Fibroblast of the aortic adventitia (primary cell): ENCODE data around the gene FSD1. TPM values are rescaled to one million over a fixed set of nuclear protein-coding genes. Genes with fewer than 3 reads are reported as not detected.
"Not testable (repeated sequence)": the region's sequence is repeated elsewhere in the genome, so short reads cannot be mapped to it uniquely, and the experiment has no call there.

Source experiments
- DNase-seq: peaks from one replicate; pipeline ENCODE4 v3.0.0-alpha.2; 2010; ENCODE audit warnings: low read depth
- H3K4me3 ChIP-seq: 2 replicates; pipeline ENCODE4 v1.5.1; 2011; ENCODE audit warnings: low read depth, mild to moderate bottlenecking, control low read depth, low read length, moderate library complexity
- CTCF ChIP-seq: IDR thresholded peaks from 2 replicates; pipeline ENCODE4 v1.5.1; 2011; ENCODE audit warnings: mild to moderate bottlenecking, low read length, control low read depth, inconsistent platforms; ENCODE audit not compliant: insufficient read depth
- total RNA-seq: library from RNA; depleted of rRNA; stranded (reverse); fragments of >200 nt; gene quantifications from 2 replicates; pipeline ENCODE4 v1.2.3, GENCODE V29; 2012; ENCODE audit warnings: low replicate concordance

The FSD1 gene
- total RNA-seq, 1 donor: 7.5 TPM

- no peak overlapping the region for H3K4me3 ChIP-seq
- DNase-seq: no peak
- no peak for TF ChIP-seq CTCF
Measured at GRCh38 chr19:4326837-4327251, 22.4 kb downstream of the FSD1 start.

- DNase-seq: peak; percentile 32
- TF ChIP-seq CTCF: no peak
- H3K4me3 ChIP-seq: peak overlapping the region; percentile 62
Measured at GRCh38 chr19:4327252-4327876, 23.0 kb downstream of the FSD1 start.

GRCh38 chr19:4327877-4328242 is 23.5 kb downstream of the FSD1 start:
- no peak for TF ChIP-seq CTCF
- DNase-seq: no peak
- peak overlapping the region; percentile 62 for H3K4me3 ChIP-seq

- no peak for TF ChIP-seq CTCF
- DNase-seq: peak; percentile 98
- H3K4me3 ChIP-seq: peak overlapping the region; percentile 78
Measured at GRCh38 chr19:4328243-4328990, 24.0 kb downstream of the FSD1 start.

- DNase-seq: not testable (repeated sequence)
- H3K4me3 ChIP-seq: peak overlapping the region; percentile 78
Measured at GRCh38 chr19:4328991-4329681, 24.7 kb downstream of the FSD1 start.

- TF ChIP-seq CTCF: no peak
- no peak for DNase-seq
- H3K4me3 ChIP-seq: no peak overlapping the region
Measured at GRCh38 chr19:4329858-4330257, 25.5 kb downstream of the FSD1 start.

- H3K4me3 ChIP-seq: no peak overlapping the region
- no peak for DNase-seq
- TF ChIP-seq CTCF: no peak
Measured at GRCh38 chr19:4334929-4335570, 30.7 kb downstream of the FSD1 start.
